ENCODE data around the gene NCK1.
"Not testable (repeated sequence)": the region's sequence is repeated elsewhere in the genome, so short reads cannot be mapped to it uniquely, and the experiment has no call there.

Gene NCK1

DNA sequence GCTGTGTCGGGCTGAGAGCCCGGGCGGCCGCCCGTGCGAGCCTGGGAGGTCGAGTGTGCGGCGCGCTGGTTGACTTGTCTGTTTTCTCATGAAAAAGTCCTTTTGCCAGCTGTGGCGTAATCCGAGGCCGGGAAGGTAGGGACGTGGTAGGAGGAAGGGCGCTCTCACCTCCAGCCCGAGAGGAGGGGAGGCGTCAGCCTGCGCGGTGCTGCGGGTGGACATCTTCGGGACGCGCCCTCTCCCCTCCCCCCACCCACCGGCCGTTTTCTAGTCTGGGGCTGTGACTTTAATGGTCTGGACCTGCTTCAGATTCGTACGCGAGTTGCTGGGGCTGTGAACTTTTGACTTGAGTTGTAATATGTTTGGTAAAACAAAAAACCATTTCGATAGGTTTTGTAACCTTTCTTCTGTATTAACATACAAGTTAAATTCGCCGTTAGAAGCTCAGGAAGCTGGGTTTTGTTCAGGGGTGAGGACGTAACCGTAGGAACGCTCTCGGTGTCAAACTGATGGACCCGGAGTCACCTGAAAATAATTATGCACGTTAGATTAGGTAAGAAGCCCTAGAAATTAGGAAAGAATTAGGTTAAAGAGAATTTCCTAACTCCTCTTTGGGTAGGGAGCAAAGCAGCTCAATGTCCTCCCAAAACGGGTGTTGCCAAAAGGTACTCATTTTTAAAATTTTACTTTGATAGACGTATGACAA, 762 bp downstream of the NCK1 start:
- DNase-seq (ENCODE audit: low spot score): peak; percentile 64

DNA sequence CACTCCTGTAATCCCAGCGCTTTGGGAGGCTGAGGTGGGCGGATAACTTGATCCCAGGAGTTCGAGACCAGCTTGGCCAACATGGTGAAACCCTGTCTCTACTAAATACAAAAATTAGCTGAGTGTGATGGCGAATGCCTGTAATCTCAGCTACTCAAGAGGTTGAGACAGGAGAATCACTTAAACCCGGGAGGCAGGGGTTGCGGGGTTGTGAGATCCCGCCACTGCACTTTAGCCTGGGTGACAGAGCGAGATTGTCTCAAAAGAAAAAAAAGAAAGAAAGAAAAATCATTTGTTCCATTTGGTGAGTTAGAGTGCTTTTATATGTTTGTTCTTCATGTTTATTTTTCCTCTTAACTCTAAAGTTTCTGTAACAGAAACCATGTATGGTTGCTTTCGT, 7.3 kb downstream of the NCK1 start:
- no peak for DNase-seq (ENCODE audit: low spot score)

DNA sequence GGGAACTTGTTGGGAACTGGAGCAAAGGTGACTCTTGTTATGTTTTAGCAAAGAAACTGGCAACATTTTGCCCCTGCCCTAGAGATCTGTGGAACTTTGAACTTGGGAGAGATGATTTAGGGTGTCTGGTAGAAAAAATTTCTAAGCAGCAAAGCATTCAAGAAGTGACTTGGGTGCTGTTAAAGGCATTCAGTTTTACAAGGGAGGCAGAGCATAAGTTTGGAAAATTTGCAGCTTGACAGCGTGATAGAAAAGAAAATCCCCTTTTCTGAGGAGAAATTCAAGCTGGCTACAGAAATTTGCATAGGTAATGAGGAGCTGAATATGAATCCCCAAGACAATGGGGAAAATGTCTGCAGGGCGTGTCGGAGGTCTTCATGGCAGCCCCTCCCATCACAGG, 10.2 kb downstream of the NCK1 start:
- not testable (repeated sequence) for DNase-seq (ENCODE audit: low spot score)

DNA sequence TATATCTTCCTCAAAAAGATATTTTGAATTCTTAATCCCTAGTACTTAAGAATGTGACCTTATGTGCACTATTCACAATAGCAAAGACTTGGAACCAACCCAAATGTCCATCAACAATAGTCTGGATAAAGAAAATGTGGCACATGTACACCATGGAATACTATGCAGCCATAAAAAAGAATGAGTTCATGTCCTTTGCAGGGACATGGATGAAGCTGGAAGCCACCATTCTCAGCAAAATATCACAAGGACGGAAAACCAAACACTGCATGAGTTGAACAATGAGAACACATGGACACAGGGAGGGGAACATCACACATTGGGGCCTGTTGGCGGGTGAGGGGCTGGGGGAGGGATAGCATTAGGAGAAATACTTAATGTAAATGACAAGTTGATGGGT, 17.5 kb downstream of the NCK1 start:
- DNase-seq (ENCODE audit: low spot score): not testable (repeated sequence)

DNA sequence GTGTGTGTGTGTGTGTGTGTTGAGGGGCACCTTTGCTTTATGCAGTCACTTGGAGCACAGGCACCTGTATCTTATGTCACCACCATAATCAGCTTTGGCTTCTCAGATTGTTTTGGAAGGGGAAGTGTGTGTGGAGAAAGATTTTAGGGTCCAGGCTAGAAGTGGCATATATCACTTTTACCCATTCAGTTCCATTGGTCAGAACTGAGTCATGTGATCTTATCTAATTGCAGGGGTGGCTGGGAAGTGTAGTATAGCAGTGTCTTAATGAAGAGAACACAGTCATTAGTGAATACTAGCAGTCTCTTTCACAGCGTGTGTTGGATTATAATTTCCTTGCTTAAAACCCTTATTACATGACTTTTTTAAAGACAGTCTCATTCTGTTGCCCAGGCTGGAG, 20.6 kb downstream of the NCK1 start:
- peak; percentile 29 for DNase-seq (ENCODE audit: low spot score)

DNA sequence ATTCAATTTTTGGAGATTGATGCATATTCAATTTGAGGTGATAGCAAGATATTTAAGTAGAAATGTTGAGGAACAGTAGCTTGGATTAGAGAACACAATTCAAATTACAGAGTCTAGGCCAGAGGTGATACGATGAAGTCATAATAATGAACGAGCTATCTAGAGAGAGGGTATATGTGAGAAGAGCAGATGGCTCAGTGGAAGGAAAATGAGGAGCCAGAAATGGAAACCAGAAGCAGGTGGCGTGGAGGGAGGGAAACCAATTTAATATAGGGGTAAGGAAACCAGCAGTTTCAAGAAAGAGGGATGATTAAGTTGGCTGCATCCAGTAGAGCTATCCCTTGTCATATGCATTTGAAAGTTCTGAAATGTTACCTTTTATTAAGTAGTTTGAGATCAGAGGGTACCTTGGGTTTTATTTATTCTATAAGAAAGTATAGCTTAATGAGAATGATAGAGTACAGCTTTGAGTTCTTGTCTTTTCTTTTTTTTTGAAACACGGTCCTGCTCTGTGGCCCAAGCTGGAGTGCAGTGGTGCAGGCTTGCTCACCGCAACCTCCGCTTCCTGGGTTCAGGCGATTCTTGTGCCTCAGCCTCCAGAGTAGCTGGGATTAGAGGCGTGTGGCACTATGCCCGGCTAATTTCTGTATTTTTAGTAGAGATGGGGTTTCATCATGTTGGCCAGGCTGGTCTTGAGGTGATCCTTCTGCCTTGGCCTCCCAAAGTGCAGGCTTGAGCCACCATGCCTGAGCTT, 22.1 kb downstream of the NCK1 start:
- DNase-seq (ENCODE audit: low spot score): no peak

DNA sequence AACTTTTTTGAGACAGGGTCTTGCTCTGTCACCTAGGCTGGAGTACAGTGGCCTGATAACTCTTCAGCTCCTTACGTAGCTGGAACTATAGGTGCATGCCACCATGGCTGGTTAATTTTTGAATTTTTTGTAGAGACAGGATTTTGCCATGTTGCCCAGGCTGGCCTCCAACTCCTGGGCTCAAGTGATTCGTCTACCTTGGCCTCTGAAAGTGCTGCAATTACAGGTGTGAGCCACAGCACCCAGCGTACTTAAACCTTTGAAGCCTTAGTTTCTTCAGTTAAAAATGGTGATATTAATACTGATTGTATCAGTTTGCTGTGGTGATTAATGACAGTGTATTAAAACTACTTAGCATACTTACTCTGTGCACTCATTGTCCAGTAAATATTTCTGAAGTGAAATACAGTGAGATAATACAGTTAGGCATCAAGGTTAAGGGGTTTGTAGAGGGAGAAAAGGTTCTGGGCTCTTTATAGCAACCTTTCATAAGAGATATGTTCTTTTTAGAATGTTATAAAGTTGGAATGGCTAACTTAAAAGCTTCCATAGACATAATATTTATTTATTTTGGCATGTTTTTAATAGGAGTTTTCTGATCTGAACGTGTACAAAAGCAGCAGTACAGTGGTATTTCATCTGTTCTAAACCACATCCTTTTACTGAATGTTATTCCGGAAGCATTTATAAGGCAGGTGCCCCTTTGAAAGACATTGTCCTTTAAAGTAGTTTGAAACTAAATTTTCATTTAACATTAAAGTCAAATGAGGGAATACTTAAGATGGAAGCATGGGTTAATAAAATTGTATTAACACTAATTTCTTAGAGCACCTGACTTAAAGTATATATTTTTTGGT, 23.6 kb downstream of the NCK1 start:
- DNase-seq (ENCODE audit: low spot score): no peak

DNA sequence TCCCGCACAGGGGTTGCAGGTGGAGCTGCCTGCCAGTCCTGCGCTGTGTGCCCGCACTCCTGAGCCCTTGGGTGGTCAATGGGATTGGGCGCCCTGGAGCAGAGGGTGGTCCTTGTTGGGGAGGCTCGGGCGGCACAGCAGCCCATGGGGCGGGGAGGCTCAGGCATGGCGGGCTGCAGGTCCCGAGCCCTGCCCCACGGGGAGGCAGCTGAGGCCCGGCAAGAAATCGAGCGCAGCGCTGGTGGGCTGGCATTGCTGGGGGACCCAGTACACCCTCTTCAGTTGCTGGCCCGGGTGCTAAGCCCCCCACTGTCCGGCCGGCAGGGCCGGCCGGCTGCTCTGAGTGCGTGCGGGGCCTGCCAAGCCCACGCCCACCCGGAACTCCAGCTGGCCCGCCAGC, 27.9 kb downstream of the NCK1 start:
- DNase-seq (ENCODE audit: low spot score): no peak

DNA sequence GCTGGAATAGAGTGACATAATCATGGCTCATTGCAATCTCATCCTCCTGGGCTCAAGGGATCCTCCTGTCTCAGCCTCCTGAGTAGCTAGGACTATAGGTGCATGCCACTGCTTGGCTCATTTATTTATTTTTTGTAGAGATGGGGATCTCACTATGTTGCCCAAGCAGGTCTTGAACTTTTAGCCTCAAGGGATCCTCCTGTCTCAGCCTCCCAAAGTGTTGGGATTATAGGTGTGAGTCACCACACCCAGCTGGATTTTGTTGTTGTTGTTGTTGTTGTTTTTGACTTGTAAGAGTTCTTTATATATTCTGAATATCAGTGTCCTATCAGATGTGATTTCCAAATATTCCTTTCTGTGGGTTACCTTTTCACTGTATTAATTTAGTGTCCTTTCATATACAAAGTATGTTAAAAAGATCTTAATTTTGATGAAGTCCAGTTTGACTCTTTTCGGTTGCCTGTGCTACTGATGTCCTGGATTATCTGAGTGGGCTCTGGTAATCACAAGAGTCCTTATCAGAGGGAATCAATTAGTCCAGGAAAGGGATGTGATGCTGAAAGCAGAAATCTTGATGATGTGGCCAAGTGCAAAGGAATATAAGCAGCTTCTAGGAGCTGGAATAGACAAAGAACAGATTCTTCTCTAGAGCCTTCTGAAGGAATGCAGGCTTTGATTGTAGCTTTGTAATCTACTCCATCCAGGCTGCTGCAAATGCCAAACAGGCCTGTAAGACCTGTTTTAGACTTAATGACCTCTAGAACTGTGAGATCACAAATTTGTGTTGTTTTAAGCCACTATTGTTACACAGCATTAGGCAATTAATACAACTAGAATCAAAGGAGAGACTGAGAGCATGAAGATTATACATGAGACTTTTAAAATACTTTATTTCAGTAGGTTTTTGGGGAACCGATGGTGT, 30.2 kb downstream of the NCK1 start:
- DNase-seq (ENCODE audit: low spot score): no peak

DNA sequence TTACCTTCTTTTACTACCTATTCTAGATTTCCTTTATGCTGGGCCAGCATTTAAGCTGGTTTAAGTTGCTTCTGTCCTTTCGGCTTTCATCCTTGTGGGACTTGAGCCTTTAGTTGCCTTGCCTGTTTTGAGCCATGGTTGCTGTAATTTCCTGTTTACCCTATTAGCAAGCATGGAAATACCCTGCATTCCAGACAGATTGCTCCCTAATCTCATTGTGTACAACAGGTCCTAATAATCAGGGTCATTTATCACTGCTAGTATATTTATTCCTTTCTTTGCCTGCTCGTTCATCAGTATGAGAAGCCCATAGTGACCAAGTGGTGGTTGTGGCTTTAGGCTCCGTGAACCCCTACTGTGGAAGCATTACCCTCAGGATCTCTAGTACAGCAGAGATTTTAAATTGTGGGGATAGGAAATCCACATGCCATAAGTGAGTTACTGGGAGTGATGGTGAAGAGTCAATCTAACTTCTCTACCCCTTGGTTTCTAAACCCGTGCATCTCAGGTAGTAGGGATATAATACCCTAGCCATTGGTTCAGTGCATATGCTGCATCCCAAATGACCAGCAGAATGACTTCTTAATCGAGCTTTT, 31.9 kb downstream of the NCK1 start:
- DNase-seq (ENCODE audit: low spot score): no peak

DNA sequence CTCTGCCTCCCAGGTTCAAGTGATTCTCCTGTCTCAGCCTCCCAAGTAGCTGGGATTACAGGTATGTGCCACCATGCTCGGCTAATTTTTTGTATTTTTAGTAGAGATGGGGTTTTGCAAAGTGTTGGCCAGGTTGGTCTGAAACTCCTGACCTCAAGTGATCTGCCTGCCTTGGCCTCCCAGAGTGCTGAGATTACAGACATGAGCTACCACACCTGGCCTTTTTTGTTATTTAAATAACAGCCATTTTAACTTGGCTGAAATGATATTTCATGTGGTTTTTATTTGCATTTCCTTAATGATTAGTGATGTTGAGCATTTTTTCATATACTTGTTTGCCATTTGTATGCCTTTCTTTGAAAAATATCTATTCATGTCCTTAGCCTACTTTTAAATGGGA, 35.2 kb downstream of the NCK1 start:
- DNase-seq (ENCODE audit: low spot score): not testable (repeated sequence)

DNA sequence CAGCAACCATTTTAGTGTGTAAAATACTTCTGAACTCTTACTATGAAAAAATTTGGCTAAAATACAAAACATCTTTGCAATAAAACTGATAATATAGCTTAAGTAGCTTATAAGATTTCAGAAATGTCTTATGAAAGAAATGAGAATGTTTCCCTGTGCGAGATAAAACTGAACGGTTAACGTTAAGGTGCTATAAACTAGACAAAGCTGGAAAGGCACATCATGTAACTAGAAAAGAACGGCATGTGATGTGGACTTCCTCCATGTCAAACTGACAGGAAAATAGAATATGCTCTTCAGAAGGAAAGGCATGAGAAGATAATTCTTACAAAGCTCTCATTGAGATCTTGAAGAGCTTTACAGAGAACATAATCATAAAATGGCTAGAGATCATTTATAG, 36.5 kb downstream of the NCK1 start:
- no peak for DNase-seq (ENCODE audit: low spot score)

DNA sequence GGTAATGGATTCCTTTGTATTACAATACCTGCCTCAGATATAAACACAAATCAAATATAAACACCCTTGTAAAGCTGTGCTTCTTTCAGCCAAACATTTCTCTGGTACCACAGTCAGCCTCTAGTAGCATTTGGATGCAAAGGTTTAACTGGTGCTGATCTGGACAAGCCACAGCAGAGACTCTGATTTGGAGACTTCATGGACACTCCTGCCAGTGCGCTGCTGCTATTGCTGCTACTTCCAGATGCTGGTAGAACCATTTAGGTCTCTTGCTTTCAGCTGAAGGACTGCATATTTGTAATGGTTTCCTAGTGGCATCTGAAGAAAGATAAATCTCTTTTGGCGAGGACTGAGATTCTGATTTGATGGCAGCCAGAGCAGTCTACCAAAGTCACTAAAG, 36.9 kb downstream of the NCK1 start:
- no peak for DNase-seq (ENCODE audit: low spot score)

DNA sequence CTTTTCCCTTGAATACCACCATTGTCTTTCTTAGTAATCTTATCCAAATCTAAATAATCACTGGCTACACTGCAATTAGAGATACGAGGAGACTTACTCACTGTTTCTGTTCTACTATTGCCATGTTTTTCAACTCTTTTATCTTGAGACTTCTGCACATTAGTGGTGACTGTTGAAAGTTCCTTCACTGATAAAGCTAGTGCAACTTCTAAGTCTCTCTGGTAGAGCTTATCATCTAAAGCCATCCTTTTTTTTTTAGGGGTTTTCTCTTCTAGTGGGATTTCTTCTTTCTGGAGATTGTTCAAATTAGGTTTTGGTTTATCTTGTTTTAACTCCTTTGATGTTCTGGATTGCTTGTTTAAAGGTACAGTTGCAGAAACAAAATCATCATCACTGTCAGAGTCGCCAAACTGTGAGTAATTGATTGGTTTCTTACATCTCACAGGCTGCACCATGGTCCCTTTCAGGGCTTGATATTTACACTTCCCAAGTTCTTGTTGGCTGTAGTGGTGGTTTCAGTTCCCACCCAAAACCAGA, 37.7 kb downstream of the NCK1 start:
- no peak for DNase-seq (ENCODE audit: low spot score)

DNA sequence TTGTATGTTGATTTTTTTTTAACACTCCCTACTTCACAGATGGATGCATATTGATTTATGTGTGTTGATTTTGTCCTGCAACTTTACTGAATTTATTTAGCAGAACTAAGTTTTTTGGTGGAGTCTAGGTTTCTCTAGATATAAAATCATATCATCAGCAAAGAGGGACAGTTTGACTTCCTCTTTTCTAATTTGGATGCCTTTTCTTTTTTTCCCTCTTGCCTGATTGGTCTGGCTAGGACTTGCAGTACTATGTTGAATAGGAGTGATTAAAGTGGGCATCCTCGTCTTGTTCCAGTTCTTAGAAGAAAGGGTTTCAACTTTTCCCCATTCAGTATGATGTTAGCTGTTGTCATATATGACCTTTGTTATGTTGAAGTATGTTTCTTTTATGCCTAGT, 38.7 kb downstream of the NCK1 start:
- DNase-seq (ENCODE audit: low spot score): not testable (repeated sequence)

DNA sequence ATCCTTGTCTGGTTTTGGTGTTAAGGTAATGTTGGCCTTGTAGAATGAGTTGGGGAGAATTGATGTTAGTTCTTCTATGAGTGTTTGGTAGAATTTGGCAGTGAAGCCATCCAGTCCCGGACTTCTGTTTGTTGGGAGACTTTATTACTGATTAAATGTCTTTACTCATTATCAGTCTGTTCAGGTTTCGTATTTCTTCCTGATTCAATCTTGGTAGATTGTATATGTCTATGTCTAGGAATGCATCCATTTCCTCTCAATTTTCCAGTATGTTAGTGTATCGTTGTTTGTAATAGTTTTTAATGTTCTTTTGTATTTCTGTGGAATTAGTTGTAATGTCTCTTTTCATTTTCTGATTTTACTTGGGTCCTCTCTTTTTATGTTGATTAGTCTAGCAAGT, 39.4 kb downstream of the NCK1 start:
- DNase-seq (ENCODE audit: low spot score): no peak

DNA sequence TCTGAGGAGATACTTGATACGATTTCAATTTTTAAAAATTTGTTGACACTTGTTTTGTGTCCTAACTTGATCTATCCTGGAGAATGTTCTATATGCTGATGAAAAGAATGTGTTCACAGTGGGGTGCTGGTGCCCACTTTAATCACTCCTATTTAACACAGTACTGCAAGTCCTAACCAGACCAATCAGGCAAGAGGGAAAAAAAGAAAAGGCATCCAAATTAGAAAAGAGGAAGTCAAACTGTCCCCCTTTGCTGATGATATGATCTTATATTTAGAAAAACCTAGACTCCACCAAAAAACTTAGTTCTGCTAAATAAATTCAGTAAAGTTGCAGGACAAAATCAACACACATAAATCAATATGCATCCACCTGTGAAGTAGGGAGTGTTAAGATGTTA, 40.5 kb downstream of the NCK1 start:
- not testable (repeated sequence) for DNase-seq (ENCODE audit: low spot score)

DNA sequence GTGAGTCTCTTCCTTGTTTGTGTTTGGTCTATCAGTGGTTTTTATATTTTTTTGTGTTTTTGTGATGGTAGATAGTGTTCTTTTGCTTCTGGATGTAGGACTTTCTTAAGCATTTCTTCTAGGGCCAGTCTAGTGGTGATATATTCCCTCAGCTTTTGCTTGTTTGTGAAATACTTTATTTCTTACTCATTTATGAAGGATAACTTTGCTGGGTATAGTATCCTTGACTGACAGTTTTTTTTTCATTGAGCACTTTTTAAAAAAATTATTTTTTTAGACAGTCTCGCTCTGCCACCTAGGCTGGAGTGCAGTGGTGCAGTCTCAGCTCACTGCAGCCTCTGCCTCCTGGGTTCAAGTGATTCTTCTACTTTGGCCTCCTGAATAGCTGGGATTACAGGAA, 41.9 kb downstream of the NCK1 start:
- no peak for DNase-seq (ENCODE audit: low spot score)

DNA sequence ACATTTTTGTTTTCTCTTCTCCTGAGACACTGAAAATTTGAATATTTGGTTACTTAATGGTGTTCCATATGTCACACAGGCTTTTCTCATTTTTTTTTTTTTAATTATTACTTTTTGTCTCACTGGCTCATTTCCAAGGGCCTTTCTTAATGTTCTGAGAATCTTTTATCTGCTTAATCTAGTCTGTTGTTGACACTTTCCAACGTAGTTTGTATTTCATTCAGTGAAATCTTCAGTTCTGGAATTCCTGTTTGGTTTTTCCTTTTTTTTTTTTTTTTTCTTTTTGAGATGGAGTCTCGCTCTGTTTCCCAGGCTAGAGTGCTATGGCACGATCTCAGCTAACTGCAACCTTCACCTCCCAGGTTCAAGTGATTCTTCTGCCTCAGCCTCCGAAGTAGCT, 42.7 kb downstream of the NCK1 start:
- no peak for DNase-seq (ENCODE audit: low spot score)

DNA sequence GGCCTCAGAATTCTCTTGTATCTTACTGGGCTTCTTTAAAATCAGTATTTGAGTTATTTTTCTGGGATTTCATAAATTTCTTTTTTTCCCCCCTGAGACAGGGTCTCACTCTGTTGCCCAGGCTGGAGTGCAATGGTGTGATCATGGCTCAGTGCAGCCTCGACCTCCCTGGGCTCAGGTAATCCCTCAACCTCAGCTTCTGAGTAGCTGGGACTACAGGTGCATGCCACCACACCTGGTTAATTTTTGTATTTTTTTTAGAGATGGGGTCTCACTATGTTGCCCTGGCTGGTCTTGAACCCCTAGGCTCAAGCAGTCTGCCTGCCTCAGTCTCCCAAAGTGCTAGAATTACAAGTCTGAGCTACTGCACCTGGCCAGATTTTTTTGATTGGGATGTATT, 43.5 kb downstream of the NCK1 start:
- no peak for DNase-seq (ENCODE audit: low spot score)

DNA sequence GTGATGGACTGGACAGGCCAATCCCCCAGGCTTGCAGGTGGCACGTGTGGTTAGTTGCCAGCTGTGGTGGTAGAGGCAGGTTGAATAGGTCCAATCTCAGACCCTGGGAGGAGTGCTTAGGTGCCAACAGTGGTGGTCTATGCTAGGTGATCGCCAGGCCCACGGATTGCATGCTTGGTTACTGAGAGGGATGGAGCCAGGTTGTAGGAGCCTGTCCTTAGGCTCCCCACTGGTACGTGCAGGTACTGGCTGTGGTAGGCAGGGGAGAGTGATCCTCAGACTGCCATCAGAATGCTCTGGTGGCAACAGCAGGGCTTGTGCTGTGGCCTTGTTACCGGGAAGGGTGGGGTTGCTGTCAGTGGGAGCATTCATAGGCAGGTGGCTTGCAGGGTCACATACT, 44.7 kb downstream of the NCK1 start:
- no peak for DNase-seq (ENCODE audit: low spot score)

Data from iPS-NIHi11 (cell line).